Cortex of kidney (tissue), 1 donor: Measurements from ENCODE around the gene CCDC117.
A peak's percentile ranks its signal among the peaks of the same experiment; 100 is the strongest.

Experiments
- DNase-seq: peaks from one replicate; lab custom pipeline; 2025; lab: John Stamatoyannopoulos, UW

The CCDC117 gene

DNA sequence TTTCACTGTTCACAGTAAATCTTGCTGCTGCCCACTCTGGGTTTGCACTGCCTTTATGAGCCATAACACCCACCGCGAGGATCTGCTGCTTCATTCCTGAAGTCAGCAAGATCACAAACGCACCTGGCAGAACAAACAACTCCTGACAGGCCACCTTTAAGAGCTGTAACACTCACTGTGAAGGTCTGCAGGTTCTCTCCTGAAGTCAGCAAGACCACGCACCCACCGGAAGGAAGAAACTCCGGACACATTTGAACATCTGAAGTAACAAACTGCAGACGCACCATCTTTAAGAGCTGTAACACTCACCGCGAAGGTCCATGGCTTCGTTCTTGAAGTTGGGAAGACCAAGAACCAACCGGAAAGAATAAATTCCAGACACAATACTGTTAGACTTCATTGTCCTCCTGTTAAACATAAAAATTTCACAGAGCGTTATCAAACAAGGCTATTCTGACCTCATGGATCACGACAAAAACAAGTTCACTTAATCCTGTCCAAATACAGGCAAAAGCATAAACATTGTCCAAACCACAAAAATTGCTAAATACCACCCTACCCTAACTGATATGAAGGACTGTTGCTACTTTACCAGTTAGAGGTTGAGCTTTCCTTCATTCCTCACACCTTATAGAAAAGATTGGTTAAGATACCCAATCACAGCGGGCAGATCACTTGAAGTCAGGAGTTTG is 3.0 kb upstream of the CCDC117 start:
- no peak for DNase-seq

DNA sequence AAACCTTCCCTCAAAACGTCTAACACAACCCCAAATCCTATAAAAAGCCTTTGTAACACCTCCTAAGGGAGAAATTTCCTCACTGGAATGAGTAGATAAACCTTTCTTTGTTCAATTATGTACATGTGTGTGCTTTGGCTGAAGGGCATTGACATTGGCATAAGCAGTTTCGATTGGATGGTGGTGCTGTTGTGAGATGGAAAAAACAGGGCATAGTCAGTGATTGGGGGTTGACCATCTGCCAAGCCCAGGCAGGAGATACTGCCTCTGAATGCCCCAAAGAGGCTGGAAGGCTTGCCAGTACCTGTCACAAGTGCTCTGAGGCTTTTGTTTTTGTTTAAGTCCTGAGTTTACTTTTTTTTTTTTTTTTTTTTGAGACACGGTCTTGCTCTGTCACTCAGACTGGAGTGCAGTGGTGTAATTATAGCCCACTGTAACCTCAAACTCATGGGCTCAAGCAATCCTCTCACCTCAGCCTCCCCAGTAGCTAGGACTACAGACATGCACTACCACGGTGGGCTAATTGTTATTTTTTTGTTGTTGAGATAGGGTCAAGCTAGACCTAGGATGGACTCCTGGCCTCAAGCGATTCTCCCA is 1.2 kb upstream of the CCDC117 start:
- DNase-seq, result no peak

- DNase-seq, result no peak
These were observed 969 bp downstream of the CCDC117 start for GRCh38 chr22:28773461-28773867.

GRCh38 chr22:28774378-28774777 is 1.9 kb downstream of the CCDC117 start:
- no peak for DNase-seq

DNA sequence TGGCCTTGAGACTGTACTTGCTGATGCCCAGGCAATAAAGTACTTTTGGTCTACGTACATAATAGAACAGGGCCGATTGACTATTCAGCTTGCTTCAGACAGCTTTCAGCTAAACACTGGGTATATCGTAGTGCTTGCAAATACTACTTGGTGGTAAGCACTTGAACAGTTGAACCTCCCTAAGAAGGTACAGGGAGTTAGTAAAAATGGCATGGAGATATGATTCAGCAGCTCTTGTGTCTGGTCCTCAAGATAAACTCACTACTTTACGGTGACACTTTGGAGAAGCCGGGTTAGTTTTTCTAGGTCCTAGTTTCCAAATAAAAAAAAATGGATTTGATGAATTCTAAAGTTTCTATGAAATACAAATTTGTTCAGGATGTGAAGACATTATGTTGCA is 7.3 kb downstream of the CCDC117 start:
- no peak for DNase-seq

GRCh38 chr22:28780296-28780695 is 7.8 kb downstream of the CCDC117 start:
- DNase-seq, result no peak

DNA sequence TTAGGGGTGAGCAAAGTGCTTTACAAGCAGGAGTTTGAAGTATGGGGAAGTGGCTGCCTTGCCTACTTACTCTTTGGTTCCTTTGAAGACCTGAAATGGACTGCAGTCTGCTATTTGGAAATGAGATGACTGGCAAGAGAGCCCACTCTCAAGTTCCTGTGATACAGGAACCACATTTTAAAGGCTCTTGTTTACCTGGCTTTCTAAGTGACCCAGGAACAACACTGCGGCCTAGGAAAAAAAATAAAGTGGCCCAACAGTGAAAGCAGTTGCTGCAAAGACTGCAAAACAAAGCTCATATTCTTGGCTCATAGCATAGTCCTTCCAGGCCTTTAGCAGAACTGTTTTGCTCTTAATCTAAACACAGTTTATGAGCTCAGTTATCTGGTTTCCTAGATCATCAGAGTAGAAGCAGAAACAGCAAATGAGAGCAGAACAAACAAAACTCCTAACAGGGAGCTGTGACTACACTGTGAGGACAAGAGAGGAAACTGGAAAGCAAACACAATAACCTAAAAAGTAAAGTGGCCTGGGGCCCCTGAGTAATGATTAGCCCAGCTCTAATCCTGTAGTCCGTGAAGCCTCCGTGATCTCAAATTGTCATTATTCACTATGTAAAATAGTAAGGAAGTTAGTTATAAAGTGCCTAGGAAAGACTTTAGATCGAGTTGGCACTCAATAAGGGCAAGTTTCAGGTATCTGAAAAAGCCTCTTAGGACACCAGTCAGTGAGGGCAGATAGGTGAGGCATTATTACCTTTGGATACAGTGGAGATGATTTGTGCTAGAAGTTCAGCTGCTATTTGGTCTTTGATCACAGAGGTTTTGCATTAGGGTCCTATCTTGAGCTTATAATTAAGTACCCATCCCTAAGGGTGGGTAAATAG is 11.5 kb downstream of the CCDC117 start:
- no peak for DNase-seq

GRCh38 chr22:28788601-28789000 is 16.1 kb downstream of the CCDC117 start:
- DNase-seq, result no peak

DNA sequence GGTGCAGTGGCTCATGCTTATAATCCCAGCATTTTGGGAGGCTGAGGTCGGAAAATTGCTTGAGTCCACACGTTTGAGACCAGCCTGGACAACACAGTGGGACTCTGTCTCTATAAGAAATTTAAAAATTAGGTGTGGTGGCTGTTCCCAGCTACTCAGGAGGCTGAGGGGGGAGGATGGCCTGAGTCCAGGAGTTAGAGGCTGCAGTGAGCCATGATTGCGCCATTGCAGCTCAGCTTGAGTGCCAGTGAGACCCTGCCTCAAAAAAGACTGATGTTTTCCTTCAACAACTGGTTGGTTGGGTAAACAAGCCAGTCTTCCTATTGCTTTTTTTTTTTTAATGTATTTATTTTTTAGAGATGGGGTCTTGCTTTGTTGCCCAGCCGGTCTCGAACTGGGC is 18.6 kb downstream of the CCDC117 start:
- DNase-seq, result no peak

GRCh38 chr22:28791841-28792490 is 19.5 kb downstream of the CCDC117 start:
- DNase-seq, result no peak

DNA sequence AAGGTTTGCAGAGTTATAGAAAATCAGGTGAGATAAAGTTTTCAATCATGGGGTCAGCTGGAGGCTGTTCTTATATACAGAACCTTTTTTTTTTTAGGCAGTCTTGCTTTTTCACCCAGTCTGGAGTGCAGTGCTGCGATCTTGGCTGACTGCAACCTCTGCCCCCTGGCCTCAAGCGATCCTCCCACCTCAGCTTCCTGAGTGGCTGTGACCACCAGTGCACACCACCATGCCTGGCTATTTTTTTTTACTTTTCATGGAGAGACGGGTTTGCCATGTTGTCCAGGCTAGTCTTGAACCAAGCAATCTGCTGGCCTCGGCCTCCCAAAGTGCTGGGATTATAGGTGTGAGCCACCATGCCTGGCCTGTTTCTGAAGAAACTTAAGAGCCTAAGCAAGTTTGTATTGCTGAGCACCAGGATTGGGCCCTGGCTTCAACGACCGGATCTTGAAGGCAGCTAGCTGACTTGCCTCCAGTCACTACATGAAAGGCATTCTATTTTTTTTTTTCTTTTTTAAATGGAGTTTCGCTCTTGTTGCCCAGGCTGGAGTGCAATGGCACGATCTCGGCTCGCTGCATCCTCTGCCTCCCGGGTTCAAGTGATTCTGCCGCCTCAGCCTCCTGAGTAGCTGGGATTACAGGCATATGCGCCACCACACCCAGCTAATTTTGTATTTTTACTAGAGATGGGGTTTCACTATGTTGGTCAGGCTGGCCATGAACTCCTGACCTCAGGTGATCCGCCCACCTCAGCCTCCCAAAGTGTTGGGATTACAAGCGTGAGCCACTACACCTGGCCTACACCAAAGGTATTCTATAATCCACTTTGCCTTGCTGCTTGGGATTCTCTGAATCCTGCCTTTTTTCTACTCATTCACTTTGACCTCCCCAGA is 20.2 kb downstream of the CCDC117 start:
- no peak for DNase-seq

DNA sequence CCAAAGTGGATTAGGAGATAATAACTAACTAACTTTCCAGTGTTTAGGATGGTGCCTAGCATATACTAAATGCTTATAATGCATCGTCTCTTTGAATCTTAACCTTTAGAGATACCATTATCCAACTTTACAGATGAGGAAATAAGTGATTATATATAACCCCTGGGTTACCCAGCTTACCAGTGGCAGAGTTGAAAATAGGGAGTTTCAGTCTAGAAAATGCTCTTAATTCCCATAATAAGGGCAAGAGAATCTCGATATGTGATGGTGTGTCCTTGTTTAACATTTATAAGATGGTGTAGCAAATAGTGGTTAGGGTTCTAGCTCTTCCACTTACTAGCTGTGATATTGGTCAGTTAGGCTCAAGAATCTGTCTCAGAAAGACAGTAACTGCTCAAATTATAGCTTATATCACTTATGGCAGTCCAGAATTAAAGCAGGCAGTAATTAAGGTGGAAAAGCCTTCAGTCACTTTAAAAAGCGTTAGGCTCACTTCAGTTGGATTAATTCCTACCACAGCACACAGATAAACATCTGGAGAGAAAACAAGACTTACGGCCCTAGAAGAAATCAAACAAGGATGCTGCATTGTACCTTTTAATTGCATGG is 21.6 kb downstream of the CCDC117 start:
- no peak for DNase-seq

DNA sequence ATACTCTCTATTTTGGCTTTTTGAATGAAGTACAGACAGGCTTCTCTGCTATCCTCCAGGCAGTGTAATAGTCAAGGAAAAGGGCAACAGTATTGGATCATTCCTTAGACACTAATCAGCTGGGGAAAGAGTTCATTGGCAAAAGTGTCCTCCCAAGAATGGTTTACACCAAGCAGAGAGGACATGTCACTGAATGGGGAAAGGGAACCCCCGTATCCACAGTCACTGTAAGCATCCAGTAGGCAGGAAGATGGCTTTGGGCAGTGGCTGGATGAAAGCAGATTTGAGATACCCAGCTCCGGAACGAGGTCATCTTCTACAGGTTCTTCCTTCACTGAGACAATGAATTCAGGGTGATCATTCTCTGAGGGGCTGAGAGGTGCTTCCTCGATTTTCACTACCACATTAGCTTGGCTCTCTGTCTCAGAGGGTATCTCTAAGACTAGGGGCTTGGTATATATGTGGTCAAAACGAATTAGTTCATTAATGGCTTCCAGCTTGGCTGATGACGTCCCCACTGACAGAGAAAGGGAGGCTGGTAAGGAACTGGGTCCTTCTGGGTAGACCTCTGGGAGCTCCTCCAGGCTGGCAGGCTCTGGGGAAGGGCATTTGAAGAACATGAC is 22.7 kb downstream of the CCDC117 start:
- no peak for DNase-seq

DNA sequence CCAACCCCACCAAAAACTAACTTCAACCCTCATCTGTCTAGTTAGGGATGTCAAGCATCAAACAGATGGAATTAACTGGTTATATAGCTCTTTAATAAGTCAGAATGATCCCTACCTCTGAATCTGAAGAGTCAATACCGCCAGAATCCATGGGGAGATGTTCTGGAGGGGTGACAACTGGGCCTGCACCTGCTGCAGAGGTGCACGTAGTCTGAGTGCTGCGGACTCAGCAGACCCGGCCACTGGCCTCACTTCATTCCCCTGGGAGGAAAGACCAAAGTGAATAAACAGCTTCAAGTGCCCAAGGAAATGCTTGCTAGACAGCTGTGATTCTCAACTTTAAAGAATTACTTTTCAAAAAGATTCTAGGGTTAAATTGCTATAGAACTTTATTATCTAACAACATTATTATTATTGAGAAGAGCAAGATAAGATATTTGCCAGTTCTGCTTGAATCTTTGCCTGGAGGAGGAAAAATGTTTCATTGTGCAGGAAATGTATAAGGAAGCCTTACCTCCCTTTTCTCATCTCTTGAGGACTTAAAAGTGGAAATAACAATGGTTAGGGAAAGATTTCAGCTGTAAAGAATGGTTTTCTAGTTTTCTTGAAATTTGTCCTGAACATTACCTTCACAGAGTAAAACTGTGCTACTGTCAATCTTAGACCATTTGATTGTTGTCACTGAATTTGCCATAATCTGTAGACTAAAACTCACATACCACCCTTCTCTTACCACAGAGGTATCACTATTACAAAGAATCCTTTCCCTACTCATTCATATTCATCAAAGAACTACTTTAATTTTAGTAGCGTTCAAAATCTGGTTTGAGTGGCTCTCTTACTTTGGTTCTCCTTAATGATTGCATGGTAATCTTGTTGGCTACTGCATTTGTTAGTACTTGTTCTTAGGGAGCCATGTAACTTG is 23.7 kb downstream of the CCDC117 start:
- no peak for DNase-seq

GRCh38 chr22:28798810-28799605 is 26.5 kb downstream of the CCDC117 start:
- DNase-seq, result no peak

- DNase-seq, result no peak
These were observed 27.3 kb downstream of the CCDC117 start for GRCh38 chr22:28799606-28800307.

- peak; percentile 88 for DNase-seq
These were observed 28.0 kb downstream of the CCDC117 start, which contains the start of gene XBP1 for GRCh38 chr22:28800308-28801041. XBP1 (minus strand) TSS chr22:28800569.
